HepG2 (cell line): ENCODE data around the gene KAZN. TPM values are rescaled to one million over a fixed set of nuclear protein-coding genes. Genes with fewer than 3 reads are reported as not detected.

ENCODE experiments used
- ATAC-seq: fragments of 200-7000 bp; cut with Tn5 transposase; 3 replicates; pipeline ENCODE4 v1.9.1; 2020; ENCODE audit warnings: mild to moderate bottlenecking, moderate library complexity
- BruUV-seq: library from RNA; stranded (reverse); fragments of 400-500 nt; replicated peaks from 2 replicates; lab custom pipeline; 2021; lab: Mats Ljungman, UMichigan
- CTCF ChIA-PET: fragments of 300-600 bp; formaldehyde crosslinking; extraction: SDS; loops from one replicate; lab custom pipeline; 2021; ENCODE audit warnings: low total read pairs, inconsistent platforms, low intra/inter-chr PET ratio; lab: Yijun Ruan, JAX
- POLR2A ChIA-PET: fragments of 350-600 bp; sonication (Branson Sonifier 250); formaldehyde crosslinking; loops from one replicate; lab custom pipeline; 2020; ENCODE audit warnings: antibody characterized with exemption, inconsistent platforms; lab: Yijun Ruan, JAX
- DNase-seq: peaks from one replicate; pipeline ENCODE4 v3.0.0-alpha.2; 2015; ENCODE audit warnings: low spot score
- FAIRE-seq: peaks from 3 replicates; lab custom pipeline; 2011; peaks lifted over from hg19 to GRCh38; lab: Jason Lieb, UNC
- H2AFZ ChIP-seq: one replicate; pipeline ENCODE4 v1.6.1; 2011; ENCODE audit warnings: low read length, inconsistent platforms
- H3K27ac ChIP-seq: fragments of 300-600 bp; 3 replicates; pipeline ENCODE4 v1.8.0; 2011; ENCODE audit warnings: mixed run types, mild to moderate bottlenecking, mixed read lengths, low read length, inconsistent platforms; ENCODE audit not compliant: insufficient read depth; ENCODE audit errors: extremely low read length
- H3K27me3 ChIP-seq, 2 experiments: fragments of 200-600 bp in 1 of 2; 2 replicates in 1 of 2; 3 replicates in 1 of 2; pipeline versions ENCODE4 v1.6.0 to v1.8.0; 2011; ENCODE audit warnings: low read length in 2 of 2, mild to moderate bottlenecking in 2 of 2, moderate library complexity in 2 of 2, inconsistent platforms in 1 of 2; ENCODE audit not compliant: insufficient read depth in 2 of 2, control insufficient read depth in 1 of 2
- H3K36me3 ChIP-seq, 2 experiments: fragments of 200-600 bp in 1 of 2; replicated peaks in 1 of 2; 2 replicates in 1 of 2; 3 replicates in 1 of 2; pipeline versions ENCODE4 v1.5.1 to v1.8.0; 2011; ENCODE audit warnings: low read length in 2 of 2, inconsistent platforms in 1 of 2; ENCODE audit not compliant: insufficient read depth in 2 of 2, control insufficient read depth in 1 of 2
- H3K4me1 ChIP-seq: 2 replicates; pipeline ENCODE4 v1.5.1; 2012; ENCODE audit warnings: low read length, inconsistent platforms; ENCODE audit not compliant: insufficient read depth
- H3K4me2 ChIP-seq: 2 replicates; pipeline ENCODE4 v1.6.0; 2011; ENCODE audit warnings: low read depth, low read length, inconsistent platforms
- H3K4me3 ChIP-seq, 3 experiments: fragments of 200-600 bp in 1 of 3; sonication (generic), shearing (Covaris generic) in 1 of 3; replicated peaks in 1 of 3; 2 replicates each; pipeline ENCODE4 v1.5.1; 2011 to 2016; ENCODE audit warnings: low read length in 3 of 3, inconsistent platforms in 2 of 3, low read depth in 2 of 3, mild to moderate bottlenecking in 2 of 3, control low read depth in 1 of 3, mixed read lengths in 1 of 3; ENCODE audit not compliant: insufficient read depth in 1 of 3
- H3K79me2 ChIP-seq: one replicate; pipeline ENCODE4 v1.6.1; 2011; ENCODE audit warnings: low read length, inconsistent platforms; ENCODE audit not compliant: insufficient read depth
- H3K9ac ChIP-seq: 2 replicates; pipeline ENCODE4 v1.6.0; 2011; ENCODE audit warnings: mild to moderate bottlenecking, low read depth, low read length, inconsistent platforms; ENCODE audit not compliant: insufficient read depth
- H3K9me3 ChIP-seq: 2 replicates; pipeline ENCODE4 v1.5.1; 2012; ENCODE audit warnings: mild to moderate bottlenecking, low read length
- H4K20me1 ChIP-seq: 2 replicates; pipeline ENCODE4 v1.6.0; 2011; ENCODE audit warnings: inconsistent platforms, mild to moderate bottlenecking, low read length, moderate library complexity; ENCODE audit not compliant: insufficient read depth
- CBX5 ChIP-seq: sonication (generic); formaldehyde crosslinking; IDR thresholded peaks from 2 replicates; pipeline ENCODE4 v1.4.0; 2020; ENCODE audit warnings: missing genetic modification reagents, borderline replicate concordance
- DPF2 ChIP-seq: sonication (generic); formaldehyde crosslinking; IDR thresholded peaks from 2 replicates; pipeline ENCODE4 v1.4.0; 2020; ENCODE audit warnings: mild to moderate bottlenecking, low read depth, missing genetic modification reagents, borderline replicate concordance
- EZH2 ChIP-seq: conservative IDR thresholded peaks from 2 replicates; pipeline ENCODE4 v1.6.1; 2012; ENCODE audit warnings: mild to moderate bottlenecking, low read depth, low read length, moderate library complexity
- NFKB2 ChIP-seq: sonication (generic); formaldehyde crosslinking; IDR thresholded peaks from 2 replicates; pipeline ENCODE4 v1.4.0; 2020; ENCODE audit warnings: missing genetic modification reagents, borderline replicate concordance
- NR2F1 ChIP-seq, 2 experiments: fragments of 450-650 bp in 1 of 2; formaldehyde crosslinking in 1 of 2; IDR thresholded peaks; 2 replicates each; pipeline versions ENCODE4 v1.5.0 to v1.6.1; 2016 to 2020; ENCODE audit warnings: mild to moderate bottlenecking in 1 of 2, missing compliant biosample characterization in 1 of 2, missing genetic modification reagents in 1 of 2, moderate library complexity in 1 of 2
- SOX6 ChIP-seq, 2 experiments: fragments of 450-650 bp in 1 of 2; sonication (generic) in 1 of 2; formaldehyde crosslinking in 1 of 2; IDR thresholded peaks; 2 replicates each; pipeline versions ENCODE4 v1.4.0 to v1.6.1; 2017 to 2020; ENCODE audit warnings: antibody characterized with exemption in 1 of 2, mild to moderate bottlenecking in 1 of 2, missing genetic modification reagents in 1 of 2
- SP2 ChIP-seq: sonication (generic); formaldehyde crosslinking; IDR thresholded peaks from 2 replicates; pipeline ENCODE4 v1.5.1; 2020; ENCODE audit warnings: mild to moderate bottlenecking, missing genetic modification reagents
- YEATS4 ChIP-seq: sonication (generic); formaldehyde crosslinking; IDR thresholded peaks from 2 replicates; pipeline ENCODE4 v1.4.0; 2020; ENCODE audit warnings: missing genetic modification reagents, borderline replicate concordance
- ZFP90 ChIP-seq: sonication (generic); formaldehyde crosslinking; IDR thresholded peaks from 2 replicates; pipeline ENCODE4 v1.8.0; 2022; ENCODE audit warnings: missing genetic modification reagents, mild to moderate bottlenecking, inconsistent platforms, borderline replicate concordance
- ZNF17 ChIP-seq: sonication (generic); formaldehyde crosslinking; IDR thresholded peaks from 2 replicates; pipeline ENCODE4 v1.5.0; 2020; ENCODE audit warnings: mild to moderate bottlenecking, missing genetic modification reagents
- ZNF746 ChIP-seq: sonication (generic); formaldehyde crosslinking; IDR thresholded peaks from 2 replicates; pipeline ENCODE4 v1.8.0; 2022; ENCODE audit warnings: mild to moderate bottlenecking, missing genetic modification reagents
- ZNF891 ChIP-seq: sonication (generic); formaldehyde crosslinking; IDR thresholded peaks from 2 replicates; pipeline ENCODE4 v1.5.0; 2020; ENCODE audit warnings: mild to moderate bottlenecking, missing genetic modification reagents
- ZSCAN9 ChIP-seq: IDR thresholded peaks from 2 replicates; pipeline ENCODE4 v1.6.1; 2016; ENCODE audit warnings: borderline replicate concordance
- WGBS: methylation state at CpG from one replicate; pipeline ENCODE4 v1.1.6; 2017; ENCODE audit warnings: low lambda C conversion rate; 5-methylcytosine and 5-hydroxymethylcytosine counted together
- in situ Hi-C: cut with HindIII; loops from 2 replicates; pipeline ENCODE4 v1.10.0; 2017; ENCODE audit warnings: low pct_unique_long_range_greater_than_20kb; ENCODE audit not compliant: extremely low pct_ligation_motif_present
- intact Hi-C: fragments of 100-400 bp; cut with micrococcal nuclease; formaldehyde crosslinking; loops from one replicate; pipeline ENCODE4 v1.10.0; 2022; ENCODE audit not compliant: unreplicated experiment
- polyA plus RNA-seq, 8 experiments: library from polyadenylated mRNA; depleted of rRNA in 3 of 8; stranded (reverse) in 7 of 8; unstranded in 1 of 8; fragments of >200 nt; fragmentation: Illumina TruSeq in 4 of 8; extraction: Trizol in 4 of 8; gene quantifications; 2 replicates each; pipeline versions ENCODE4 v1.2.1 to v1.2.3, GENCODE V29; 2011 to 2016; ENCODE audit warnings: low read depth in 4 of 8, missing spikeins in 1 of 8, mixed read lengths in 1 of 8; ENCODE audit not compliant: insufficient read depth in 1 of 8
- total RNA-seq, 5 experiments: library from RNA; depleted of rRNA; stranded (reverse); fragments of >200 nt; fragmentation: Illumina TruSeq; extraction: Trizol; gene quantifications; 2 replicates each; pipeline ENCODE4 v1.2.3, GENCODE V29; 2016; ENCODE audit warnings: low read depth in 1 of 5
- TF ChIP-seq, protein P1 (sequence below): sonication (generic); formaldehyde crosslinking; IDR thresholded peaks from 2 replicates; pipeline ENCODE4 v1.4.0; 2020; ENCODE audit warnings: missing genetic modification reagents, borderline replicate concordance

KAZN gene
- total and polyA plus RNA-seq, 2 of the 13 experiments (the other 11 are each of a cell fraction or from before 2014, with no cell fraction given) = 10.4 to 13.5 TPM

DNA sequence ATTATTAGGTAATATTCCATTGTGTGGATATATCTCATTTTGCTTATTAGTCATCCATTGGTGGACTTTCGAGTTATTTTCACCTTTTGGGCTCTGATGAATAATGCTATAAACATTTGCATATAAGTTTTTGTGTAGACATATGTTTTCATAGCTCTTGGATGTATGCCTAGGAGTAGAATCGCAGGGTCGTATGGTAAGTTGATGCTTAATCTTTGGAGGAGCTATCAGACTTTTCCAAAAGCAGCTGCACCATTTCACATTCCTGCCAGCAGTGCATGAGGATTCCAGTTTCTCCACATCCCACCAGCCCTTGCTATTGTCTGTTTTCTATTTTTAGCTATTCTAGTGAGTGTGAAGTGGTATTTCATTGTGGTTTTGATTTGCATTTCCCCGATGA lies 434.8 kb downstream of the KAZN start (continued):
- TF ChIP-seq SOX6 (IDR thresholded peaks at IDR 0.05) (no peak), SOX6 (CRISPR knock-in tag; IDR thresholded peaks at IDR 0.05) (no peak), ZNF17 (CRISPR knock-in tag) (no peak)

DNA sequence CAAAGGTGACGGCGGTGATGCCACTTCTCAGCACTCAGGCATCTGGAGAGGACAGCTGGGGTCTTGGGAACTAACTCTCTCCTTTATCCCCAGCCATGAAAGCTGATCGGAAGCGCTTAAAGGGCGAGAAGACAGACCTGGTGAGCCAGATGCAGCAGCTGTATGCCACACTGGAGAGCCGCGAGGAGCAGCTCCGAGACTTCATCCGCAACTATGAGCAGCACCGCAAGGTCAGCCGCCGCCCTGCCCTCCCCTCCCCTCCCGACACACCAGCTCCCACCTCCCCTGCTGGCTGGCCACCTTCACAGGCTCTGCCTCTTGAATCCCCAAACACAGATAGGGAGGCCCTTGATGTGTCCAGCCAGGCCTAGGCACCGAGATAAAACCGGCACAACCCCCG lies 436.2 kb downstream of the KAZN start:
- no TSS peak for BruUV-seq
- in situ Hi-C loops = loop anchor here (25.0 kb wide), 3 partner anchors 122 to 1072 kb away; no protein-coding TSS in a partner anchor
- no peaks in the 10 kb centered on the region for H3K9me3 ChIP-seq

More for the DNA sequence above, 436.2 kb downstream of the KAZN start:
- no peak for ATAC-seq
- Histone ChIP-seq H3K4me3 (no peak overlapping the region), H3K9ac (no peak overlapping the region), H3K27ac (no peak overlapping the region), H3K27me3 (no peaks in the 10 kb centered on the region), H3K4me2 (no peak overlapping the region), H2AFZ (no peak overlapping the region), H3K4me1 (no peaks in the 10 kb centered on the region), H3K79me2 (no peaks in the 10 kb centered on the region), H3K36me3 (peaks cover 13 to 37% of the 10 kb centered on the region in 2 experiments), H4K20me1 (peaks cover 13% of the 10 kb centered on the region)
- TF ChIP-seq ZNF746 (CRISPR knock-in tag) (no peak), CBX5 (CRISPR knock-in tag) (no peak), NFKB2 (CRISPR knock-in tag) (no peak), SP2 (CRISPR knock-in tag) (no peak), NR2F1 (CRISPR knock-in tag; IDR thresholded peaks at IDR 0.05) (no peak), YEATS4 (no peak), DPF2 (CRISPR knock-in tag) (no peak), ZNF891 (CRISPR knock-in tag) (no peak), EZH2 (no peak), ZSCAN9 (CRISPR knock-in tag) (no peak), ZFP90 (no peak)
- TF ChIP-seq, protein P1, sequence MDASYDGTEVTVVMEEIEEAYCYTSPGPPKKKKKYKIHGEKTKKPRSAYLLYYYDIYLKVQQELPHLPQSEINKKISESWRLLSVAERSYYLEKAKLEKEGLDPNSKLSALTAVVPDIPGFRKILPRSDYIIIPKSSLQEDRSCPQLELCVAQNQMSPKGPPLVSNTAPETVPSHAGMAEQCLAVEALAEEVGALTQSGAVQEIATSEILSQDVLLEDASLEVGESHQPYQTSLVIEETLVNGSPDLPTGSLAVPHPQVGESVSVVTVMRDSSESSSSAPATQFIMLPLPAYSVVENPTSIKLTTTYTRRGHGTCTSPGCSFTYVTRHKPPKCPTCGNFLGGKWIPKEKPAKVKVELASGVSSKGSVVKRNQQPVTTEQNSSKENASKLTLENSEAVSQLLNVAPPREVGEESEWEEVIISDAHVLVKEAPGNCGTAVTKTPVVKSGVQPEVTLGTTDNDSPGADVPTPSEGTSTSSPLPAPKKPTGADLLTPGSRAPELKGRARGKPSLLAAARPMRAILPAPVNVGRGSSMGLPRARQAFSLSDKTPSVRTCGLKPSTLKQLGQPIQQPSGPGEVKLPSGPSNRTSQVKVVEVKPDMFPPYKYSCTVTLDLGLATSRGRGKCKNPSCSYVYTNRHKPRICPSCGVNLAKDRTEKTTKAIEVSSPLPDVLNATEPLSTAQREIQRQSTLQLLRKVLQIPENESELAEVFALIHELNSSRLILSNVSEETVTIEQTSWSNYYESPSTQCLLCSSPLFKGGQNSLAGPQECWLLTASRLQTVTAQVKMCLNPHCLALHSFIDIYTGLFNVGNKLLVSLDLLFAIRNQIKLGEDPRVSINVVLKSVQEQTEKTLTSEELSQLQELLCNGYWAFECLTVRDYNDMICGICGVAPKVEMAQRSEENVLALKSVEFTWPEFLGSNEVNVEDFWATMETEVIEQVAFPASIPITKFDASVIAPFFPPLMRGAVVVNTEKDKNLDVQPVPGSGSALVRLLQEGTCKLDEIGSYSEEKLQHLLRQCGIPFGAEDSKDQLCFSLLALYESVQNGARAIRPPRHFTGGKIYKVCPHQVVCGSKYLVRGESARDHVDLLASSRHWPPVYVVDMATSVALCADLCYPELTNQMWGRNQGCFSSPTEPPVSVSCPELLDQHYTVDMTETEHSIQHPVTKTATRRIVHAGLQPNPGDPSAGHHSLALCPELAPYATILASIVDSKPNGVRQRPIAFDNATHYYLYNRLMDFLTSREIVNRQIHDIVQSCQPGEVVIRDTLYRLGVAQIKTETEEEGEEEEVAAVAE = no peak
- POLR2A ChIA-PET = no interaction called here
- CTCF ChIA-PET = no interaction called here
- WGBS = 93% methylated on average over 16 of the region's 16 CpGs
- intact Hi-C loops = no loop called here
- no peak for FAIRE-seq
- DNase-seq = no peak
